ENCODE results near the gene AXIN1.
"Not testable (repeated sequence)": the region's sequence is repeated elsewhere in the genome, so short reads cannot be mapped to it uniquely, and the experiment has no call there.

DNA sequence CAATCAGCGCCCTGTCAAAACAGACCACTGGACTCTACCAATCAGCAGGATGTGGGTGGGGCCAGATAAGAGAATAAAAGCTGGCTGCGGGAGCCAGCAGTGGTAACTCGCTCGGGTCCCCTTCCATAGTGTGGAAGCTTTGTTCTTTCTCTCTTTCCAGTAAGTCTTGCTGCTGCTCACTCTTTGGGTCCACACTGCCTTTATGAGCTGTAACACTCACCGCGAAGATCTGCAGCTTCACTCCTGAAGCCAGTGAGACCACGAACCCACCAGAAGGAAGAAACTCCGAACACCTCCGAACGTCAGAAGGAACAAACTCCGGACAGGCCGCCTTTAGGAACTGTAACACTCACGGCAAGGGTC, 10.6 kb downstream of the AXIN1 start:
- TF ChIP-seq, protein P1, sequence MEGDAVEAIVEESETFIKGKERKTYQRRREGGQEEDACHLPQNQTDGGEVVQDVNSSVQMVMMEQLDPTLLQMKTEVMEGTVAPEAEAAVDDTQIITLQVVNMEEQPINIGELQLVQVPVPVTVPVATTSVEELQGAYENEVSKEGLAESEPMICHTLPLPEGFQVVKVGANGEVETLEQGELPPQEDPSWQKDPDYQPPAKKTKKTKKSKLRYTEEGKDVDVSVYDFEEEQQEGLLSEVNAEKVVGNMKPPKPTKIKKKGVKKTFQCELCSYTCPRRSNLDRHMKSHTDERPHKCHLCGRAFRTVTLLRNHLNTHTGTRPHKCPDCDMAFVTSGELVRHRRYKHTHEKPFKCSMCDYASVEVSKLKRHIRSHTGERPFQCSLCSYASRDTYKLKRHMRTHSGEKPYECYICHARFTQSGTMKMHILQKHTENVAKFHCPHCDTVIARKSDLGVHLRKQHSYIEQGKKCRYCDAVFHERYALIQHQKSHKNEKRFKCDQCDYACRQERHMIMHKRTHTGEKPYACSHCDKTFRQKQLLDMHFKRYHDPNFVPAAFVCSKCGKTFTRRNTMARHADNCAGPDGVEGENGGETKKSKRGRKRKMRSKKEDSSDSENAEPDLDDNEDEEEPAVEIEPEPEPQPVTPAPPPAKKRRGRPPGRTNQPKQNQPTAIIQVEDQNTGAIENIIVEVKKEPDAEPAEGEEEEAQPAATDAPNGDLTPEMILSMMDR (IDR thresholded peaks at IDR 0.05) = not testable (repeated sequence)
- not testable (repeated sequence) for TF ChIP-seq EP300, POLR2A (IDR thresholded peaks at IDR 0.05)
